ENCODE data around the gene SLC2A4. TPM values are rescaled to one million over a fixed set of nuclear protein-coding genes. Genes with fewer than 3 reads are reported as not detected.

The SLC2A4 gene
- total and polyA plus RNA-seq, 2 of the 4 experiments (the other 2 are of a cell fraction) = 0.07 TPM; not detected in 1

DNA sequence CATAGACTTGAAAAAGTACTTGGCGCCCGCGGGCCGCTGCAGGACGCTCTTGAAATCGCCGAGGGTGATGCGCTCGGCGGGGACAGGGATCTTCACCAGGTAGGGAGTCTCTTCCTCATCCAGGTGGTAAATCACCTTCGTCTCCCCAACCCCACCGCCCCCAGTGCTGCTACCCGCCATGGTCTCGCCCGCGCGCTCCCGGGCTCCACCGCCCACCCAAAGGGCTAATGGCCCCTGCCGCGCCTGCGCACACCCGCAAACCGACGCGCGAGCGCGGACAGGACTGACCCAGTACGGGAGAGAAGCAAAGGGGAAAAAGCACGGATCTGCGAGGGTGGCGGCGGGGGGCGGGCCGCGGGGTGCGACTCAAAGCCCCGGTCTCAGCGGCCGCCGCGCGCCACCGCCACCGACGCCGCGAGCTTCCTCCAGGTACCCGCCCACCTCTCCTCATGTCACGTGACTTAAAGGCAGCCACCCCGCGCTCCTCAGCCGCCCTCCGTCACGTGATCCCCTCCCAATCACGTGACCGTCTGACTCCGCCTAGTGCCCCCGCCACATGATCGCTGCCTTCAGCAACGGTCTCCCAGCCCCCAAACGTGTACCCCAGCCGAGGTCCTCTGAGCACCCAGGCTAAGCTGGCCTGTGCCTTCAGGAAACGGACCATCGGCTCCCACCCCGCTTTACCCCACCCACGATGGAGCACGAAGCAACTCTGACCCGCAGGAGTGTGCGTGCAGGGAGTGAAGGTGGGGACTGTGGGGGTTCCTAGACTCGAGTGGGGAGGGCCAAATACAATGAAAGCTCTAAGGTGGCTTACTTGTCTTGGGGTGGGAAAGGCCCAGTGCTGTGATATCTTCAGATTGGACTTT, 47.2 kb upstream of the SLC2A4 start, which contains the start of gene DVL2:
TSS of gene DVL2 (minus strand) at position 435 of the 869 bp plus-strand sequence. CDS start at position 180, 255 bp downstream.
- no peaks in the 10 kb centered on the region for H3K9me3 ChIP-seq (ENCODE audit: control insufficient read depth, insufficient read depth, low read length)
- H2AK5ac ChIP-seq (ENCODE audit: low read depth, low read length) = peak within 1 kb of the TSS; percentile 97
- no peaks in the 10 kb centered on the region for H3K27me3 ChIP-seq (ENCODE audit: control insufficient read depth, insufficient read depth, low read length)
- H3K4me3 ChIP-seq (ENCODE audit: insufficient read depth, low read depth, low read length) = peak within 1 kb of the TSS; percentile 94
- H2AFZ ChIP-seq (replicated peaks; ENCODE audit: low read length, poor library complexity) = peak within 1 kb of the TSS; percentile 97
- dilution Hi-C loops (cut with HindIII; ENCODE audit: low sequenced_read_pairs, unreplicated experiment) = no loop called here
- peak within 1 kb of the TSS; percentile 92 for H3K27ac ChIP-seq (ENCODE audit: insufficient read depth, low read length)
- H3K36me3 ChIP-seq (ENCODE audit: control insufficient read depth, insufficient read depth, low read length) = peaks cover 36% of the 10 kb centered on the region
- H4K20me1 ChIP-seq (ENCODE audit: insufficient read depth, low read length) = peaks cover 53% of the 10 kb centered on the region
- BruUV-seq (replicated peaks) = no TSS peak
- H3K18ac ChIP-seq (ENCODE audit: low read depth, low read length) = peak within 1 kb of the TSS; percentile 77
- ChIA-PET POLR2A (ENCODE audit: unreplicated experiment) (interaction anchor here (1.0 kb wide), 2 partner anchors 10 to 13 kb away, joined by 3 to 4 read pairs; no protein-coding TSS in a partner anchor), CTCF (no interaction called here)
- H3K4me2 ChIP-seq (ENCODE audit: low read depth, low read length) = peak within 1 kb of the TSS; percentile 97
- 0 out of 3 replicates have a peak within 1 kb of the TSS, but pooled peaks have one; percentile 2 for H2BK15ac ChIP-seq (ENCODE audit: low read depth, low read length)
- peaks cover 9% of the 10 kb centered on the region for H3K9me1 ChIP-seq (ENCODE audit: insufficient read depth, low read length)
- in situ Hi-C loops (cut with MboI; ENCODE audit: low sequenced_read_pairs) = loop anchor here (25.0 kb wide), 1 partner anchor 928 kb away; the partner anchor contains the start of genes PER1 and VAMP2
- peaks cover 5% of the 10 kb centered on the region for H3K4me1 ChIP-seq (ENCODE audit: control insufficient read depth, insufficient read depth, low read length)
- peak within 1 kb of the TSS; percentile 99 for H3K14ac ChIP-seq (replicated peaks; ENCODE audit: low read depth, low read length)
- H3K9ac ChIP-seq (ENCODE audit: low read depth, low read length) = peak within 1 kb of the TSS; percentile 99
- peak; percentile 52 for ATAC-seq (ENCODE audit: low read depth)
- H4K8ac ChIP-seq (ENCODE audit: low read depth in 2 of 2, low read length in 2 of 2) = peak within 1 kb of the TSS; percentile 69 to 87
- 1% methylated on average over 19 of the region's 72 CpGs; no CpG with 5 or more reads in 1 of the 2 experiments for WGBS, 2 experiments (ENCODE audit: extremely low coverage in 2 of 2, insufficient read length in 1 of 2)
- H2BK20ac ChIP-seq (ENCODE audit: low read depth, low read length) = no peak within 1 kb of the TSS
- peak within 1 kb of the TSS; percentile 98 for H3K4ac ChIP-seq (ENCODE audit: low read depth, low read length)
- H3K79me1 ChIP-seq (ENCODE audit: low read depth in 1 of 2, low read length in 2 of 2) = peaks cover 15 to 78% of the 10 kb centered on the region in 2 experiments
- H2AK9ac ChIP-seq (replicated peaks; ENCODE audit: low read depth, low read length, poor library complexity) = peak within 1 kb of the TSS; percentile 99
- H2BK120ac ChIP-seq (ENCODE audit: low read depth, low read length) = peak within 1 kb of the TSS; percentile 40; the same call in 1 of the 2 replicates
- intact Hi-C loops (cut with micrococcal nuclease) = loop anchor here (2.0 kb wide), 1 partner anchor 14 kb away; no protein-coding TSS in a partner anchor
- peak within 1 kb of the TSS; percentile 99 for H3K23ac ChIP-seq (ENCODE audit: low read depth, low read length)
- peak within 1 kb of the TSS; percentile 86 for H3K56ac ChIP-seq (ENCODE audit: extremely low read depth, insufficient read depth, low read length)
- peak within 1 kb of the TSS; percentile 92 for H2BK5ac ChIP-seq (ENCODE audit: low read depth, low read length, poor library complexity, severe bottlenecking)
- H4K91ac ChIP-seq (ENCODE audit: insufficient read depth, low read depth, low read length) = peak within 1 kb of the TSS; percentile 91
- H4K5ac ChIP-seq (ENCODE audit: low read depth, low read length) = peak within 1 kb of the TSS; percentile 90
- DNase-seq = peak; percentile 94
- TF ChIP-seq ELK1 (IDR thresholded peaks at IDR 0.05; ENCODE audit: borderline replicate concordance, low read depth, low read length) (no peak), RCOR1 (IDR thresholded peaks at IDR 0.05; ENCODE audit: insufficient replicate concordance, low read length) (no peak), USF2 (IDR thresholded peaks at IDR 0.05; ENCODE audit: low read depth, low read length) (peak; percentile 100), MXI1 (IDR thresholded peaks at IDR 0.05; ENCODE audit: borderline replicate concordance, low read depth, low read length) (no peak; the same call in none of the 2 replicates), MAFK (IDR thresholded peaks at IDR 0.05; ENCODE audit: low read depth, low read length) (no peak), MAZ (IDR thresholded peaks at IDR 0.05; ENCODE audit: borderline replicate concordance, low read depth, low read length) (peak; percentile 88; the same call in 1 of the 2 replicates), CEBPB (IDR thresholded peaks at IDR 0.05; ENCODE audit: low read depth, low read length) (no peak), FOS (IDR thresholded peaks at IDR 0.05; ENCODE audit: low read depth, low read length) (peak; percentile 100), SMC3 (IDR thresholded peaks at IDR 0.05; ENCODE audit: low read depth, low read length) (no peak), NFE2L2 (IDR thresholded peaks at IDR 0.05; ENCODE audit: low read depth, low read length) (no peak), CHD1 (IDR thresholded peaks at IDR 0.05; ENCODE audit: low read depth, low read length) (no peak)
- TF ChIP-seq, protein P1, sequence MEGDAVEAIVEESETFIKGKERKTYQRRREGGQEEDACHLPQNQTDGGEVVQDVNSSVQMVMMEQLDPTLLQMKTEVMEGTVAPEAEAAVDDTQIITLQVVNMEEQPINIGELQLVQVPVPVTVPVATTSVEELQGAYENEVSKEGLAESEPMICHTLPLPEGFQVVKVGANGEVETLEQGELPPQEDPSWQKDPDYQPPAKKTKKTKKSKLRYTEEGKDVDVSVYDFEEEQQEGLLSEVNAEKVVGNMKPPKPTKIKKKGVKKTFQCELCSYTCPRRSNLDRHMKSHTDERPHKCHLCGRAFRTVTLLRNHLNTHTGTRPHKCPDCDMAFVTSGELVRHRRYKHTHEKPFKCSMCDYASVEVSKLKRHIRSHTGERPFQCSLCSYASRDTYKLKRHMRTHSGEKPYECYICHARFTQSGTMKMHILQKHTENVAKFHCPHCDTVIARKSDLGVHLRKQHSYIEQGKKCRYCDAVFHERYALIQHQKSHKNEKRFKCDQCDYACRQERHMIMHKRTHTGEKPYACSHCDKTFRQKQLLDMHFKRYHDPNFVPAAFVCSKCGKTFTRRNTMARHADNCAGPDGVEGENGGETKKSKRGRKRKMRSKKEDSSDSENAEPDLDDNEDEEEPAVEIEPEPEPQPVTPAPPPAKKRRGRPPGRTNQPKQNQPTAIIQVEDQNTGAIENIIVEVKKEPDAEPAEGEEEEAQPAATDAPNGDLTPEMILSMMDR (conservative IDR thresholded peaks at IDR 0.05; ENCODE audit: low read depth, low read length) = no peak

Data from IMR-90 (cell line).